ENCODE data around the gene ESYT3.

DNA sequence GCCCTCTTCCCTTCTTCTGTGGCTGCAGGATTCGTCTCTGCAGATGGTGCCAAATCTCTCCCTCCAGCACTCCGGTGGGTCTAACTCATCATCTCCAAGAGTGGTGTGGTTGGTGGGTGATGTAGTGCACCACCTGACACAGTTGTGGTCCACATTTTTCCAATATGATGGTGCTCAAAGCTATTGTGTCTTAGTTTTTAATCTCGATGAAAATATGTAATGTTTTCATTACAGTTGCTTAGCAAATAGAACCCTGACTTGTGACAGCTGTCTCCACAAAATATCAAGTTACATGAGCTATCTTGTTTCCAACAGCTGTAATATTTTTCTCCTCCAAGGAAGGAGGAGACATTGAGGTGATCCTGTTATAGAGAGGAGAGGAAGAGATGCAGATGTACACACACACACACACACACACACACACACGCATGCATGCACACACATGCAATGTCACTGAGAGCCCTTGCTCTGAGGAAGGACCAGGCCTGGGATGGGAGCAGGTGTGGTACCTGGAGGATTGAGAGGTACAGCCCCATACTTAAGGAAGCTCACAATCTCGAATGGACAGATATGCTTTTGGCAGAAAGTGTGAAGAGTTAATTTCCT lies 15.7 kb upstream of the ESYT3 start:
- TF ChIP-seq CTCF (IDR thresholded peaks at IDR 0.05) (no peak), POLR2A (IDR thresholded peaks at IDR 0.05) (no peak), POLR2AphosphoS5 (IDR thresholded peaks at IDR 0.05) (no peak)

Measured in suprapubic skin (tissue), 4 donors.